ENCODE results near the gene RAD9A.
"Not testable (repeated sequence)": the region's sequence is repeated elsewhere in the genome, so short reads cannot be mapped to it uniquely, and the experiment has no call there.

The RAD9A gene

DNA sequence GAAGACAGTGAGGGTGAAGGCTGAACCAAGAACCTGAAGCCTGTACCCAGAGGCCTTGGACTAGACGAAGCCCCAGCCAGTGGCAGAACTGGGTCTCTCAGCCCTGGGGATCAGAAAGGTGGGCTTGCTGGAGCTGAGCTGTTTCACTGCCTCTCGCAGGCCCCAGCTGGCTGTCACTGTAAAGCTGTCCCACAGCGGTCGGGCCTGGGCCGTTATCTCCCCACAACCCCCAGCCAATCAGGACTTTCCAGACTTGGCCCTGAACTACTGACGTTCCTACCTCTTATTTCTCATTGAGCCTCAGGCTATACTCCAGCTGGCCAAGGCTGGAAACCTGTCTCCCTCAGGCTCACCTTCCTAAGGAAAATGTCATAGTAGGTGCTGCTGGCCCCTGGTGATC, 5.8 kb downstream of the RAD9A start:
- DNase-seq (ENCODE audit: low spot score), result no peak

DNA sequence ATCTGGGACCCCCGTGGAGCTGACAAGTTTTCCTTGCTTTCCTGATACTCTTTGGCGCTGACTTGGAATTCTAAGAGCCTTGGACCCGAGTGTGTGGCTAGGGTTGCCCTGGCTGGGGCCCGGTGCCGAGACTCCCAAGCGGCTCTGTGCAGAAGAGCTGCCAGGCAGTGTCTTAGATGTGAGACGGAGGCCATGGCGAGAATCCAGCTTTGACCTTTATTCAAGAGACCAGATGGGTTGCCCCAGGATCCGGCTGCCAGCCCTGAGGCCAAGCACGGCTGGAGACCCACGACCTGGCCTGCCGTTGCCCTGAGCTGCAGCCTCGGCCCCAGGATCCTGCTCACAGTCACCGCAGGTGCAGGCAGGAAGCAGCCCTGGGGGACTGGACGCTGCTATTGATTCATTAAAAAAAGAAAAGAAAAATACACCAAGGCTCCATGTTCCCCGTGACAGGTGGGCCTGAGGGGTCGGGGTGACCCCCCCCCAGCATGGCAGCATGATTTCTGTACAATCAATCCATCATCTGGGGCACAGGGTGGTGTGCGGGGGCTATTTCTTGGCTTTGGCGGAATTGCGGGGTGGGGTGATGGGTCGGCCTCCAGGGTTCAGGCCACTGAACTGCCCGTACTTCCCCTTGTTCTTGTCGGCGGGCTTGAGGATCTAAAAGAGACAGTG, 6.3 kb downstream of the RAD9A start:
- DNase-seq (ENCODE audit: low spot score), result no peak

DNA sequence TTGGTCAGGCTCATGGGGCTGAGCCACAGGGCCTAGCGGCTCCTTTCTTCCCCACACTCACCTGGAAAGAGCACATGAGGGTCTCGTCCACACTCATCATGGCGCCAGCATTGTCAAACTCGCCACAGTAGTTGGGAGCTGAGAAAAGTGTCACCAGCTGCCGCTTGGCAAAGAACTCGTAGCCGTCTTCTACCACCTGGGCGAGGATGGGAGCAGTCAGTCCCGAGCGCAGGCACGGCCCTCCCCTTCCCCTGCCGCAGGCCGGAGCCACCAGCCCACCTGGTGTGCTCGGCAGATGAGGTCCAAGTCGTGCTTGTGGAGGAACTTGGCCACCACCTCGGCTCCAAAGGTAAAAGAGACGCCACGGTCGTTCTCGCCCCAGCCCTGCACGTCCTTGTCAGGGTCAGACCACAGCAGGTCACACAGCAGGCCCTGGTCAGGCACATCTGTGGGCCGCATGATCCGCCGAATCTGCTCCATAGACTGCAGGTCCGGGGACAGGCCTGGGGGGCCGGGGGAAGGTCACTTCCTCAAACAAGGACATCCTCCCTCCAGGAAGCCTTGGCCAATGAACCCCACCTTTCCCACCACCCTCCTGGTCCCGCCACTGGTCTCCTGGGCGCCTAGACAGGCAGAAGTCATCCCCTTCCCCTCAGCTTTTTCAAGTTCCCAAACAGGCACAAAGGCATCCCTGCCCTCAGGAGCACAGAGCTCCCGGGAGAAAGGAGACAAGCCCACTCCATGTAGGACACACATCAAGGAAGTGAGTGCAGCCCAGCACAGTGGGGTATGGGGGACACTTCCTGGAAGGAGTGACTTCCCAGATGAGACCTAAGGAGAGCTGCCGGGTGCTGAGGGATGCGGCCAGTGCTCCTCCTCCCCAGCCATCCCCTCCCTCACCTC, 7.1 kb downstream of the RAD9A start:
- DNase-seq (ENCODE audit: low spot score), result no peak

DNA sequence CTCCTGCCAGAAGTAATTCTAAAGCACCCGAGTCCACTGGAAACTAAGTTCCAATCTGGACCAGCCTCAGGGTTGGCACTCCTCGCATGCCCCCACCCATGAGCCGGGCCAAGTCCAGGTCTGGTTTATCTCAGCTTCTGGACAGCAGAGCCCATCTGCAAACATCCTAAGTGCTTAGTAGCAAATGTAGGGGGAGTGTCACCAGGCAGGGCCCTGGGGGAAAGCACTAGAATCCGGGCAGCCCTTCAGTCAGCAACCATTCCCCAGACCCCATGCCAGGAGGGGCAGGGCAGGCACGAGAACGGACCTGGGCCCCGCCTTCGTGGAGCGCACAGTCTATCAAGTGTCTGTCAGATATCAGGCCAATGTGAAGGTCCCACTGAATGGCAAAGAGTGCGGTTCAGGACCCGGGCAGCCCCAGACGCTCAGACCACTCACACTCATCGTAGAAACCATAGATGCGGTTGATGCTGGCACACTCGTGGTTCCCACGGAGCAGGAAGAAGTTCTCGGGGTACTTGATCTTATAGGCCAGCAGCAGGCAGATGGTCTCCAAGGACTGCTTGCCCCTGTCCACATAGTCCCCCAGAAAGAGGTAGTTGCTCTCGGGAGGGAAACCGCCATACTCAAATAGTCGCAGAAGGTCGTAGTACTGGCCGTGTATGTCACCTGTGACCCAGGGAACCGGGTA, 8.6 kb downstream of the RAD9A start:
- DNase-seq (ENCODE audit: low spot score), result no peak

DNA sequence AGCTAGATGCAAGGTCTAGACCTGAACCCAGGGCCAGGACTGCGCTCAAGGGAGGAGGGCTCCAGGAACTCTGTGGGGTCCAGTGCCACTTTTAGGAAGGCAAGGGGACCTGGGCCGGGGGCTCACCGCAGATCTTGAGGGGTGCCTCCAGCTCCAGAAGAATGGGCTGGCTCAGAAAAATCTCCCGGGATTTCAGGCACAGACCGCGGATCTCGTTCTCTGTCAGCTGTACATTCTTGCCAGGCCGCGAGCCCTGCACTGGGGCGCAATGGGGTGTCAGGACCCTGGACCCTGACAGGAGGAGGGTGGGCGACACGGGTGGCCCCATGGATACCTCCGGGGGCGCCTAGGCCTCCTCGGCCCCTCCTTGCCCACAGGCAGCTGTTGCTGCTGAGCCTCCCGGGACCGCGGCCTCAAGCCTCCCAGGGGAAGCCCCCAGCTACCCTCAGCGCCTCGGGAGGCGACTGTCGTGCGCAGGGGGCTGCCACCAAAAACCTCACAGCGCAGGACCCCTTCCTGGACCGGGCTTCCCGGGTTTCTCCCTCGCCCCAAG, 9.2 kb downstream of the RAD9A start:
- DNase-seq (ENCODE audit: low spot score), result no peak

DNA sequence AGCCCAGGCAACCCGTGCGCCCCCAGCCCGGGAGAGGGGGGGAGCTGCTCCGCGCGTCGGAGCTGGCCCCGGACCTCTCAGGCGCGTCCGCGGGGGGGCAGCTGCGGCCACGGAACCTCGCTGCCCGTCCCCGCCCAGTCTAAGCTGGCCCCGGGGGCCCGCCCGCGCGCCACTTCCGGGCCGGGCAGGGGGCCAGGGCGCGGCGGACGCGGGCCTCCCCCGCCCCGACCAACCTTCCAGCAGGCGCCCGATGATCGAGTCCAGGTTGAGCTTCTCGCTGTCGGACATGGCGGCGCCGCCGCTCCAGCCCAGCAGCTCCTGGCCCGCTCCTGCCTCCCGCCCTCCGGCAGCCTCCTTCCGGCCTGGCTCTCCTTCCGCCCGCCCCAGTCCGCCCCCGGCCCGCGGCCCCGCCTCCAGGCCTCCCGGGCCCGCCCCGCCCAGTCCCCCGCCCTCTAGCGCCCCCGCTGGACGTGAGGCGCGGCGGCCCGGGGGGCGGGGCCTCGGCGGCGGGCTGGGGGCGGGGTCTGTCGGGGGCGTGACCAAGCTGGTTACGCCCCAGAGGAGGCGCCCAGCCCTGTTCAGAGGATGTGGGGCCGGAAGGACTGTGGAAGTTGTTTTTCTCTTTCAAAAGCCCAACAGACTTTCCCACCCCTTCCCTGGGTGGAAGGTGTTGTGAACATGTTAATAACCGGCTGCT, 9.9 kb downstream of the RAD9A start, which contains the start of gene PPP1CA:
Gene PPP1CA (minus strand): TSS at position 364 of the 697 bp plus-strand sequence. CDS start 76 bp downstream, at position 288.
- DNase-seq (ENCODE audit: low spot score), result peak; percentile 95

DNA sequence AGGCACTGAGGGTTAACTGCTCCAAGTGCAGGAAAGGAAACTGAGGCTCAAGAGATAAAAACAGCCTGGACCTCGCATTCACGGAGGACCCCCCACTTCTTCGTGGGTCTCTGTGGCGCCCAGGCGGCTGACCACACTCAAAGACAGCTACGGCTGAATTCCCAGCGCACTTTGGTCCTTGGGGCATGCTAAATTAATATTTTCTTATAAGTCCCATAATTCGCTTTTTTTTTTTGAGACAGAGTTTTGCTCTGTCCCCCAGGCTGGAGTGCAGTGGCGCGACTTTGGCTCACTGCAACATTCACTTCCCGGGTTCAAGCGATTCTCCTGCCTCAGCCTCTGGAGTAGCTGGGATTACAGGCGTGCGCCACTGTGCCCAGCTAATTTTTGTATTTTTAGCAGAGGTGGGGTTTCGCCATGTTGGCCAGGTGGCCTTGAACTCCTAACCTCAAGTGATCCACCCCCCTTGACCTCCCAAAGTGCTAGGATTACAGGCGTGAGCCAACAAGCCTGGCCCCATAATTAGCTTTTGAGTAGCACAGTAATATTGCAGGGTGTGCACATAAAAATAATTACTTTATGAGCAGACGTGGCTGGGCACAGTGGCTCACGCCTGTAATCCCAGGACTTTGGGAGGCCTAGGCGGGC, 10.5 kb downstream of the RAD9A start:
- DNase-seq (ENCODE audit: low spot score), result not testable (repeated sequence)

DNA sequence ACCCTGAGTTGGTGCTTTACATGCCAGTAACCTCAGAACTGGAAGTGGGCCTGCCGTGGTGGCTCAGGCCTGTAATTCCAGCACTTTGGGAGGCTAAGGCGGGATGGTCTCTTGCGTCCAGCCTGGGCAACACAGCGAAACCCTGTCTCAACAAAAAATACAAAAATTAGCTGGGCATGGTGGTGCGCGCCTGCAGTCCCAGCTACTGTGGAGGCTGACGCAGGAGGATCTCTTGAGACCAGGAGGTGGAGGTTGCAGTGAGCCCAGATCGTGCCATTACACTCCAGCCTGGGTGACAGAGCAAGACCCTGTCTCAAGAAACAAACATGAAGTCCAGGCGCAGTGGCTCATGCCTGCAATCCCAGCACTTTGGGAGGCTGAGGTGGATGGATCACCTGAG, 11.3 kb downstream of the RAD9A start:
- DNase-seq (ENCODE audit: low spot score), result not testable (repeated sequence)

DNA sequence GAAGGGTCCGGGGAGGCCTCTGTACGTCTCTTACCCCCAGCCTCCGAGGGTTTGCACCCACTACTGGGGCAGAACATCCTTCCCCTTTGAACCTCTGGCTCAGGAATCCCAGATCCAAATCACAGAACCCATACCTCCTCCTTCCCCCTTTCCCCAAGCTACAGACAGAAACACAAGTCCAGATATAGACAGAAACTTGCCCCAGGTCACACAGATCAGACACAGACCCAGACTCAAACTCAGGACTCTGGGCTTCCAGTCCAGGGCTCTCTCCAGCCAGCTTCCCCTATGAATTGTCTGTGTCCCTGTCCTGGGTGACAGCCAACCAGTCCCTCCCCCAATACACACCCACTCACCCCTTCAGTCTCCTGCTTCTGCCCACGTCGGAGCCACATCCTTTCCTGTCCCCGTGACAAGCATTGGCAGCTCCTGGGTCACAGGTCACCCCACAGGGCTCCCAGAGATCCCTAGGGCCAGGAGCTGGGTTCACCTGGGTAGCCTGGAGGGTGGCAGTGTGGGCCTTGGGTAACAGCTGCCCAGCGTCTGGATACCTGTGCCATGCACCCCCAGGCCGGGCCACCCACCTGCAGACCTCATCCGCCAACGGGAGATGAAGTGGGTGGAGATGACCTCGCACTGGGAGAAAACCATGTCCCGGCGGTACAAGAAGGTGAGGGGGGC, 12.9 kb downstream of the RAD9A start:
- no peak for DNase-seq (ENCODE audit: low spot score)

DNA sequence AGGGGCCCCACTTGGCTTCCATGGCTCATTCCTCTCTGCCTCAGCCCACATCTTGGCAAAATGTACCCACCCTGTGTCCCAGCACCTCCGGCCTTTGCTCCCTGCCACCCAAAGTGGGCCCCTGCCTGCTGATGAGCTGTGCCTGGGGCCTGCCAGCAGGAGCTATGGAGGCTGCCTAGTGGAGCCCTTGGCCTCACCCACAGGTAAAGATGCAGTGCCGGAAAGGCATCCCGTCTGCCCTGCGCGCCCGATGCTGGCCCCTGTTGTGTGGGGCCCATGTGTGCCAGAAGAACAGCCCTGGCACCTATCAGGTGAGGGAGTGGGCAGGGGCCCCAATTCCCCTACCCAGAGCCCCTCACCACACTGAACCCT, 13.4 kb downstream of the RAD9A start:
- DNase-seq (ENCODE audit: low spot score), result no peak

DNA sequence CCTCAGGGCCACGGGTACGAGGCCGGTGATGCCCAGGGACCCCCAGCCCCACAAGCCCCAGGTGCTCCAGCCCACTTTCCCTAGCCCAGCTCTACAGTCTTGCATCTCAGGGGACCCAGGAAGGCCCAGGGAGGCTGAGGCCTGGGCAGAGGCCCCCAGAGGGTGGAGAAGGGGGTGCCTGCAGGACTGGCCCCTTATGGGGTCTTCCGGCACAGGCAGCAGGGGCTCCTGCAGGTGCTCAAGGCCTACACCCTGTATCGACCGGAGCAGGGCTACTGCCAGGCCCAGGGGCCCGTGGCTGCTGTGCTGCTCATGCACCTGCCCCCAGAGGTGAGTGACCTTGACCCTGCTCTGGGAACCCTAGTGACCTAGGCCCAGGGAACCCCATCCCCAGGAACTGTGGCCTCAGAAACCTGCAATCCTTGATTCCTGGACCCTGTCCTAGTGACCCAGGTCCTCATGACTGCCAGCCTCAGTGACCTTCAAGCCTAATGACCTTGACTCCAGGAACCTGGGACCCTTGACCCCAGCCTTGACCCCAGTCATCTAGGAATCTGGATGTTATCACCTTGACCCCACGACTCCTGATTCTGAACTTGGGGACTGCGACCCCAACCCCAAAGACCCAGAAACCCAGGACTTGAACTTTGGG, 14.0 kb downstream of the RAD9A start:
- DNase-seq (ENCODE audit: low spot score), result no peak

DNA sequence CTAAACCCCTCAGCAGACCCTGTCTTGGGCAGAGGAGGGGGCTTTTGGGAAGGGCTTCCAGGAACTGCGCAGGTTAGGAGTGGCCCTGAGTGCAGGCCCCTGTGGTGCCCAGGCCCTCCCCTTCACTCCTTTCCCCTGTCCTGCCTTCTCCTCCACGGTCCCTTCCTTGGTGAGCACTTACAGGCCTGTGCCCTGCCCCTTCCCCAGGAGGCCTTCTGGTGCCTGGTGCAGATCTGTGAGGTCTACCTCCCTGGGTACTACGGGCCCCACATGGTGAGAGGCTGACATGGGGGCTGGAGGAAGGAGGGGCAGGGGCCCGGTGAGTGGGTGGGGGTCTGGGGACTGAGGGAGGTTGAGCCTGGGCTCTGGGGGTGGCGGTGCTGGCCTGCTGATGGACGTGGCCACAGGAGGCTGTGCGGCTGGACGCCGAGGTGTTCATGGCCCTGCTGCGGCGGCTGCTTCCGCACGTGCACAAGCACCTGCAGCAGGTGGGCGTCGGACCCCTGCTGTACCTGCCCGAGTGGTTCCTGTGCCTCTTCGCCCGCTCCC, 14.7 kb downstream of the RAD9A start:
- no peak for DNase-seq (ENCODE audit: low spot score)

DNA sequence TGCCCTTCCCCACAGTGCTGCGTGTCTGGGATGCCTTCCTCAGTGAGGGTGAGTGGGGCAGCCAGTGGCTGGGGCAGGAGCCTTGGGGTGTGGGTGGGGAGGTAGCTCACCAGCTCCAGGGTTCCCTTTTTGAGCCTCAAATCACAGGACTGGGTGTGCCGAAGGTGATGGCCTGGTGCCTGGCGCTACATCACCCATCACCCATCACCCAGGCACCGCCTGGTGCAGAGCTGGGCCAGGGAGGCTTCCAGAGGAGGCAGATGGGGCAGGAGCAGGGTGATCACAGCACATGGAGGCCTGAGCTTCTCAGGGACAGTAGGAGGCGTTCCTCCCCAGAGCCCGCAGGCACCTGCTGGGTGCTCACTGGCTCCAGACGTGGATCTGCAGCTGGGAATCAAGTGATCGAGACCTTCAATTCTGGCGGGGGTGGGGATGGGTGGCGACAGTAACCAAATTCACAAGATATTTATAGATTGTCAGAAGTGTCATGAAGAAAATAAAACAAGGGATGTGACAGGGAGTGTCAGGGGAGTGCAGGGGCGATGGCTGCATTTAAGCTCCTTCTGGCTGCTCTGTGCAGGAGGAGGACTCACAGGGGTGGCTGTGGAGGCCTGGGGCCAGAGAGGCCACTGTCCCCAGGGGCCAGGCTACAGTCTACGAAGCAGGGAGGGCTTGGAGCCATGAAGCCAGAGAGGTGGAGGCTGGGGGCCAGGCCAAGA, 15.3 kb downstream of the RAD9A start:
- no peak for DNase-seq (ENCODE audit: low spot score)

DNA sequence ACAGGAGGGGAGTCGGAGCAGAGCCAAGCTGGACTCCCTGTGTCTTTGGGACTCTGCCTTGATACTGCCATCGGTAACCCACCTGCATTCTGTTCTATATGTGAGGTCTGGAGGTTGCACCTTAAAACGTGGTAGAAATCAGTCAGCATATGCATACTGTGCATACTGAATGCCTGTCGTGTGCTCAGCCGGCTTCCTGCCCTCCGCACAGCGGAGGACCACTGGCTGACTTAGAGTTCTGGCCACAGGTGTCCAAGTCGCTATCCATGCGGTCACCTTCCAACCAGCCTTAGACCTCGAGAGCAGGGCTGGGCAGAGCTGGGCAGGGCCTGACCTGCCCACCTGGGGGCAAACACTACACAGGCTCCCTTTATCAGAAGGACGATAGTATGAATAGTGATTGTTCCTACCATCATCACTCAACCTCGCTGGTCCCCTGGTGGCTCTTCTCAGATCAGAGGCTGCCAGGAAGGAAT, 15.9 kb downstream of the RAD9A start:
- DNase-seq (ENCODE audit: low spot score), result no peak

DNA sequence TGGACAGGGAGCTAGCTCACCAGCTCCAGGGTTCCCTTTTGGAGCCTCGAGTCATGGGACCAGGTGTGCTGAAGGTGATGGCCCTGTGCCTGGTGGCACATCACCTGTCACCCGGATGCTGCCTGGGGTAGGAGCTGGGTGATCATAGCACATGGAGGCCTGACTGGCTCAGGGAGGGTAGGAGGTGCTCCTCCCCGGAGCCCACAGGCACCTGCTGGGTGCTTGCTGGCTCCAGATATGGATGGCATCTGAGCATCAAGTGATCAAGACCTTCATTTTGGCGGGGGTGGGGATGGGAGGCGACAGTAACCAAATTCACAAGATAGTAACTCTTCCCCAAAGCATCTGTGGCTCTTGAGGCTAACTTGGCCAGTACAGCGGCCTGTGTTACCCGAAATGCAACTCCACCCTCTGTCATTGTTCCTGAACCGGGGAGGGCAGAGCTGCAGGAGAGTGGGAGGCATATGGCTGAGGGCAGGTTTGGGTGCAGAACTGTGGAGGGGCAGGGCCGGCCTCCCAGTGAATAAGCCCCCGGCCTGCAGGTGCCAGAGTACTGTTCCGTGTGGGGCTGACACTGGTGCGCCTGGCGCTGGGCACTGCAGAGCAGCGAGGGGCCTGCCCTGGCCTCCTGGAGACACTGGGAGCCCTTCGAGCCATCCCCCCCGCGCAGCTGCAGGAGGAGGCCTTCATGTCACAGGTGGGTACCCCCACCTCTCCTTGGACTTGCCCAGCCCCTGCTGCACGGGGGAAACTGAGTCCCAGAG, 16.8 kb downstream of the RAD9A start:
- DNase-seq (ENCODE audit: low spot score), result no peak

DNA sequence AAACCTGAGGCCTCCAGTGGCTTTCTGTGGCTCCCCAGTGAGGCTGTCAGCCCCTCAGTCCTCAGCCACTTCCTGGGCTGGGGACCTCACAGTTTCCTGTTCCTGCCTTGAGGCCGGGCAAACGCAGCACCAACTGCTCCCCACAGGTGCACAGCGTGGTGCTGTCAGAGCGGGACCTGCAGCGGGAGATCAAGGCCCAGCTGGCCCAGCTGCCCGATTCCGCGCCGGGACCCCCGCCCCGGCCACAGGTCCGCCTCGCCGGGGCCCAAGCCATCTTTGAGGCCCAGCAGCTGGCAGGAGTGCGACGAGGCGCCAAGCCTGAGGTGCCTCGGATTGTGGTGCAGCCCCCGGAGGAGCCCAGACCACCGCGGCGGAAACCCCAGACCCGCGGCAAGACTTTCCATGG, 17.5 kb downstream of the RAD9A start:
- no peak for DNase-seq (ENCODE audit: low spot score)

DNA sequence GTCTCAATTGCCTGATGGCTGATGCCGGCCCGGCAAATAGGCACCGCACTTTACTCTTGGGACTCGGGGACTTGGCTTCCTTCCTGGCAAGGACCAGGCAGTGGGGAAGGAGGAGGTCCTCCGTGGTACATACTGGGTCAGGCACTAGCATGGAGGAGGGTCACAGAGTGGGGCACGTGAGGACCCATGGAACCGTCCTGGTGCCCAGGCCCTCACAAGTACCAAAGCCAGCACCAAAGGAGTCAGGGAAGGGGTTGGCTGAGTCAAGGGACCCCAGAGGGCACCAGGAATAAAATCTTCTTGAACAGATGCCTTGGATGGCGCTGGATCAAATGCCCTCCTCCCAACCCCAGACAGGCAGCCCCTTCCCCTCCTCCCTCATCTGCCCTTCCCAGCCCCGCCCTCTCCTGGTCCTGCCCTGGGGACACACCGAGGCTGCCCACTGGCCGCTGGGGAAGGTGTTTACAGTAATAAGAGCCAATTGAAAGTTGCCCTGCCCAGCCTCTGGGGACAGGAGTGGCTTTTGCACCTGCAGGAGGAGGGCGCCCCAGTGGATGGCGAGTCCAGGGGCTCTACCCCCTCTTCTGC, 18.1 kb downstream of the RAD9A start:
- no peak for DNase-seq (ENCODE audit: low spot score)

DNA sequence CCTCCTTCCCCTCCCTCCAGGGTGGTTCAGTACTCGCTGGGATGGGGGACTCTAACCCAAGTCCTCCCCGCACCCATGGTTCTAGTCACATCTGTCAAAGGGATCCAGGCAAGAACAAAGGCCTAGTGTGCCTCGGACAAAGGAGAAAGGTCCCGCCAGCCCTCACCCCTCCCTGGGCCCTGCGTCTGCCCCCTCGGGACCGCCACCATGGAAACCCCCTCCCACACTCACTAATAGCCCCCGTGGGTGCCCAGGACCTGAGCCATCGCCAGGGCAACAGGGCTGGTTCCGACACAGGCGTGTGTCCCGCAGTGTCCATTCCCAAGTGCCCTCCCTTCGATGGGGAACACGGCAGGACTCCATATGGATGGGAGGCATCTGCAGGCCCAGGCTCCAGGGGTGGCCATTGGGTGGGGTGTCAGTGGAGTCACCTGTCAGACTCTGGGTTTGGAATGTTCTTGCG, 18.6 kb downstream of the RAD9A start:
- no peak for DNase-seq (ENCODE audit: low spot score)
